Neuronal stem cell (in vitro differentiated cells): ENCODE measurements around the gene PCP4.

Source experiments
- DNase-seq: peaks from one replicate; pipeline ENCODE4 v3.0.0-alpha.2; 2013; ENCODE audit warnings: low spot score
- H2AFZ ChIP-seq: one replicate; pipeline ENCODE4 v1.6.1; 2013; ENCODE audit warnings: mild to moderate bottlenecking, low read length, inconsistent platforms
- H2AK5ac ChIP-seq: 2 replicates; pipeline ENCODE4 v1.6.1; 2013; ENCODE audit warnings: low read depth, mild to moderate bottlenecking, inconsistent platforms, low read length, moderate library complexity, mixed read lengths
- H2BK120ac ChIP-seq: 2 replicates; pipeline ENCODE4 v1.6.1; 2013; ENCODE audit warnings: low read depth, mild to moderate bottlenecking, inconsistent platforms, low read length, moderate library complexity, mixed read lengths
- H2BK12ac ChIP-seq: one replicate; pipeline ENCODE4 v1.6.1; 2013; ENCODE audit warnings: low read length, inconsistent platforms
- H2BK15ac ChIP-seq: 2 replicates; pipeline ENCODE4 v1.6.1; 2013; ENCODE audit warnings: mild to moderate bottlenecking, low read length, inconsistent platforms, mixed read lengths
- H2BK5ac ChIP-seq: one replicate; pipeline ENCODE4 v1.6.1; 2013; ENCODE audit warnings: inconsistent platforms, mild to moderate bottlenecking, low read length, moderate library complexity
- H3K14ac ChIP-seq: one replicate; pipeline ENCODE4 v1.6.1; 2013; ENCODE audit warnings: low read length, inconsistent platforms
- H3K18ac ChIP-seq: 2 replicates; pipeline ENCODE4 v1.6.1; 2013; ENCODE audit warnings: low read length, inconsistent platforms
- H3K23ac ChIP-seq: 2 replicates; pipeline ENCODE4 v1.6.1; 2013; ENCODE audit warnings: low read depth, mild to moderate bottlenecking, mixed read lengths, low read length, inconsistent platforms; ENCODE audit not compliant: poor library complexity
- H3K27ac ChIP-seq: replicated peaks from 3 replicates; pipeline ENCODE4 v1.5.1; 2013; ENCODE audit warnings: low read length, inconsistent platforms
- H3K27me3 ChIP-seq, 3 experiments: 2 replicates each; pipeline ENCODE4 v1.6.1; 2013; ENCODE audit warnings: low read length in 3 of 3, mild to moderate bottlenecking in 2 of 3, inconsistent platforms in 1 of 3, low read depth in 1 of 3, mixed read lengths in 1 of 3, moderate library complexity in 1 of 3; ENCODE audit not compliant: control insufficient read depth in 3 of 3, insufficient read depth in 3 of 3
- H3K36me3 ChIP-seq, 2 donors: replicated peaks in 1 of 2; 2 replicates each; pipeline ENCODE4 v1.6.1; 2013; ENCODE audit warnings: low read length in 2 of 2; ENCODE audit not compliant: control insufficient read depth in 2 of 2, insufficient read depth in 2 of 2
- H3K4ac ChIP-seq: 2 replicates; pipeline ENCODE4 v1.6.1; 2013; ENCODE audit warnings: inconsistent platforms, mild to moderate bottlenecking, low read length, moderate library complexity
- H3K4me1 ChIP-seq, 2 donors: 1 replicate in 1 of 2; 2 replicates in 1 of 2; pipeline ENCODE4 v1.6.1; 2013; ENCODE audit warnings: low read length in 2 of 2, low read depth in 1 of 2; ENCODE audit not compliant: control insufficient read depth in 2 of 2, insufficient read depth in 1 of 2
- H3K4me2 ChIP-seq: one replicate; pipeline ENCODE4 v1.6.1; 2013; ENCODE audit warnings: mild to moderate bottlenecking, low read length, inconsistent platforms; ENCODE audit not compliant: insufficient read depth, poor library complexity, severe bottlenecking
- H3K4me3 ChIP-seq, 2 donors: 2 replicates each; pipeline ENCODE4 v1.5.1; 2013; ENCODE audit warnings: low read length in 2 of 2, mild to moderate bottlenecking in 2 of 2, inconsistent platforms in 1 of 2, moderate library complexity in 1 of 2
- H3K79me1 ChIP-seq: one replicate; pipeline ENCODE4 v1.6.1; 2013; ENCODE audit warnings: low read depth, mild to moderate bottlenecking, inconsistent platforms, low read length, moderate library complexity
- H3K9ac ChIP-seq: one replicate; pipeline ENCODE4 v1.6.1; 2013; ENCODE audit warnings: mild to moderate bottlenecking, low read depth, low read length, inconsistent platforms; ENCODE audit not compliant: poor library complexity
- H3K9me3 ChIP-seq, 2 donors: replicated peaks in 1 of 2; 2 replicates each; pipeline versions ENCODE3 to v1.6.1; 2013; ENCODE audit warnings: low read length in 2 of 2, mild to moderate bottlenecking in 2 of 2, inconsistent platforms in 1 of 2, low read depth in 1 of 2, mixed read lengths in 1 of 2, moderate library complexity in 1 of 2; ENCODE audit not compliant: control insufficient read depth in 2 of 2, insufficient read depth in 1 of 2
- H4K8ac ChIP-seq: one replicate; pipeline ENCODE4 v1.6.1; 2013; ENCODE audit warnings: low read depth, mild to moderate bottlenecking, inconsistent platforms, low read length, moderate library complexity
- H4K91ac ChIP-seq: one replicate; pipeline ENCODE4 v1.6.1; 2013; ENCODE audit warnings: low read length, low read depth, mild to moderate bottlenecking, inconsistent platforms; ENCODE audit not compliant: poor library complexity
- WGBS, 2 donors: extraction: QIAGEN DNeasy Blood & Tissue Kit; methylation state at CpG; one replicate each; pipeline ENCODE4 v1.1.7; 2013; ENCODE audit warnings: missing lambda C conversion rate in 2 of 2, mixed read lengths in 1 of 2; ENCODE audit not compliant: insufficient read length in 2 of 2, insufficient replicate concordance in 1 of 2; ENCODE audit errors: extremely low coverage in 2 of 2; 5-methylcytosine and 5-hydroxymethylcytosine counted together

The PCP4 gene

DNA sequence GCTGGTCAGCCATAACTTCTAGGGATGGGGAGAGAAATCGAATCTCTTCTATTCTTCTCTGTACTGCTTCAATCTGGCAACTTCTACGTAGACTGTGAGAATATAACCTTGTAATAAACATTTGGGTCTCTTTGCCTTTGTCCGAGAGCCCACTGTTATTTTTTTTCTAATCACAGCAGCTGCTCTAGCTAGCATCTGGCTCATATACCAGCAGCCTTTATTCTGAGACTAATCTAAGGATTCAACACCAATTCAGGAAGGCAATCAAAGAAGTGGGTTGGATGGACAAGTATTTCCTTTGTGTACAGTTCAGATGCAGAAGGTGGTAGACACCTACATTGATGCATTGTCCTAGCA, 15.6 kb downstream of the PCP4 start:
- Histone ChIP-seq H3K14ac (no peak overlapping the region), H4K91ac (no peak overlapping the region), H3K9ac (no peak overlapping the region), H3K4me3 (no peak overlapping the region), H3K4me1 (peaks cover 0 to 6% of the 10 kb centered on the region in 2 donors), H3K9me3 (no peaks in the 10 kb centered on the region), H2AFZ (no peak overlapping the region), H3K23ac (no peak overlapping the region), H4K8ac (no peak overlapping the region), H2BK120ac (no peak overlapping the region), H3K27me3 (peaks cover 0 to 4% (median 0%) of the 10 kb centered on the region in 3 experiments), H2BK5ac (no peak overlapping the region), H2BK12ac (no peak overlapping the region), H2AK5ac (no peak overlapping the region), H3K36me3 (no peaks in the 10 kb centered on the region), H2BK15ac (no peak overlapping the region), H3K79me1 (no peaks in the 10 kb centered on the region), H3K27ac (no peak overlapping the region), H3K18ac (no peak overlapping the region), H3K4me2 (no peak overlapping the region), H3K4ac (no peak overlapping the region)
- DNase-seq: no peak
- WGBS, 2 donors: no CpG with 5 or more reads among the region's 3 CpGs

GRCh38 chr21:39885119-39885848, 18.0 kb downstream of the PCP4 start:
- DNase-seq: no peak
- no CpG with 5 or more reads among the region's 17 CpGs for WGBS, 2 donors

GRCh38 chr21:39888848-39889247, 21.6 kb downstream of the PCP4 start:
- WGBS, 2 donors: no CpG with 5 or more reads among the region's 9 CpGs
- H2BK120ac ChIP-seq: no peak overlapping the region

More at GRCh38 chr21:39885119-39885848, 18.0 kb downstream of the PCP4 start:
- Histone ChIP-seq H3K4me2 (no peak overlapping the region), H3K23ac (no peak overlapping the region), H3K27ac (no peak overlapping the region), H4K8ac (peak overlapping the region; percentile 98), H2BK15ac (peak overlapping the region; percentile 64), H2AK5ac (peak overlapping the region; percentile 68), H3K36me3 (no peaks in the 10 kb centered on the region), H3K18ac (peak overlapping the region; percentile 95), H3K9ac (peak overlapping the region; percentile 63), H3K14ac (peak overlapping the region; percentile 31), H3K27me3 (peaks cover 0 to 4% (median 0%) of the 10 kb centered on the region in 3 experiments), H3K79me1 (no peaks in the 10 kb centered on the region), H3K4ac (no peak overlapping the region), H3K4me3 (no peak overlapping the region), H2BK5ac (no peak overlapping the region), H3K9me3 (no peaks in the 10 kb centered on the region), H2BK12ac (no peak overlapping the region), H3K4me1 (peaks cover 0 to 6% of the 10 kb centered on the region in 2 donors), H2BK120ac (no peak overlapping the region), H4K91ac (peak overlapping the region; percentile 31), H2AFZ (no peak overlapping the region)

DNA sequence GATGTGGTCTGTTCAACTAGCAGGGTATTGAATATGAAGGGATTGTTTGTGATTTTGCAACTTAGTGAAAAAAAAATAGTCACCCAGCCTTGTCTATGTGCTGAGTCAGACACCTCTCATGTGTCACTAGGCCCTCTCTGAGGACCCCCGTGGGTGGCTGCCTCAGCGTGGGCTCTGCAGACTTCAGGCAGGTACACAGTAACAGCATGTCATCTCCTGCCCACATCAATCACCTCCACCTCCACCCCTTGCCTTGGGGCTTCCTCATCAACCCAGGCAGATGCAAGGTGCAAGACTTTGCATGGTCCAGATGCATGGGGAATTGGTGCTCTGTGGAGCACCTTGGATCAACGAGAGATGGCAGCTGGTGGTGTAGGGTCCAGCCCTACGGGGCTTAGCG, 23.9 kb downstream of the PCP4 start:
- no peak overlapping the region for H4K91ac ChIP-seq
- no peak overlapping the region for H3K9ac ChIP-seq
- no peak overlapping the region for H2AK5ac ChIP-seq
- H3K27ac ChIP-seq: no peak overlapping the region
- WGBS, 2 donors: no CpG with 5 or more reads among the region's 5 CpGs
- H3K18ac ChIP-seq: no peak overlapping the region
- no peaks in the 10 kb centered on the region for H3K9me3 ChIP-seq
- no peak overlapping the region for H2AFZ ChIP-seq
- H2BK120ac ChIP-seq: no peak overlapping the region
- no peak overlapping the region for H3K4ac ChIP-seq
- no peaks in the 10 kb centered on the region for H3K27me3 ChIP-seq
- no peak overlapping the region for H3K4me2 ChIP-seq
- no peaks in the 10 kb centered on the region for H3K79me1 ChIP-seq
- H2BK15ac ChIP-seq: no peak overlapping the region
- no peak for DNase-seq
- H3K14ac ChIP-seq: no peak overlapping the region
- H2BK12ac ChIP-seq: no peak overlapping the region
- no peaks in the 10 kb centered on the region for H3K4me1 ChIP-seq
- no peak overlapping the region for H4K8ac ChIP-seq
- no peak overlapping the region for H3K4me3 ChIP-seq
- H3K36me3 ChIP-seq: no peaks in the 10 kb centered on the region
- H3K23ac ChIP-seq: no peak overlapping the region
- no peak overlapping the region for H2BK5ac ChIP-seq

More at GRCh38 chr21:39888848-39889247, 21.6 kb downstream of the PCP4 start:
- Histone ChIP-seq H2AK5ac (no peak overlapping the region), H3K27ac (no peak overlapping the region), H3K4me3 (no peak overlapping the region), H3K27me3 (no peaks in the 10 kb centered on the region), H4K91ac (no peak overlapping the region), H3K79me1 (no peaks in the 10 kb centered on the region), H2BK15ac (no peak overlapping the region), H3K9me3 (no peaks in the 10 kb centered on the region), H2AFZ (no peak overlapping the region), H3K4me1 (peaks cover 0 to 6% of the 10 kb centered on the region in 2 donors), H3K23ac (no peak overlapping the region), H3K4me2 (no peak overlapping the region), H2BK12ac (no peak overlapping the region), H3K36me3 (no peaks in the 10 kb centered on the region), H2BK5ac (no peak overlapping the region), H3K9ac (no peak overlapping the region), H3K14ac (no peak overlapping the region), H3K18ac (no peak overlapping the region), H4K8ac (no peak overlapping the region), H3K4ac (no peak overlapping the region)
- DNase-seq: no peak
